GM12878 (cell line): ENCODE data around the gene OR10H1. TPM values are rescaled to one million over a fixed set of nuclear protein-coding genes. Genes with fewer than 3 reads are reported as not detected.
"Not testable (repeated sequence)": the region's sequence is repeated elsewhere in the genome, so short reads cannot be mapped to it uniquely, and the experiment has no call there.

Source experiments
- ATAC-seq: fragments of 200-7000 bp; cut with Tn5 transposase; 3 replicates; pipeline ENCODE4 v1.9.1; 2020; ENCODE audit warnings: mild to moderate bottlenecking, moderate library complexity
- BruUV-seq: library from RNA; stranded (reverse); fragments of 400-500 nt; replicated peaks from 2 replicates; lab custom pipeline; 2021; lab: Mats Ljungman, UMichigan
- CTCF ChIA-PET: fragments of 300-600 bp; sonication (Branson Sonifier 250); formaldehyde crosslinking; extraction: SDS; loops from one replicate; lab custom pipeline; 2021; ENCODE audit warnings: inconsistent platforms; lab: Yijun Ruan, JAX
- POLR2A ChIA-PET: fragments of 350-600 bp; formaldehyde crosslinking; extraction: SDS; loops from one replicate; lab custom pipeline; 2021; ENCODE audit warnings: inconsistent platforms; lab: Charles Lee
- RAD21 ChIA-PET: fragments of 300-600 bp; sonication (Branson Sonifier 250); formaldehyde crosslinking; loops from one replicate; lab custom pipeline; 2023; ENCODE audit warnings: antibody characterized with exemption; ENCODE audit not compliant: unreplicated experiment; lab: Charles Lee
- SMC1A ChIA-PET: fragments of 300-600 bp; sonication (Branson Sonifier 250); formaldehyde crosslinking; loops from one replicate; lab custom pipeline; 2023; ENCODE audit not compliant: unreplicated experiment, uncharacterized antibody; lab: Charles Lee
- DNase-seq: peaks from one replicate; pipeline ENCODE4 v3.0.0-alpha.2; 2011; ENCODE audit warnings: low read depth, low spot score
- FAIRE-seq: peaks from 3 replicates; lab custom pipeline; 2011; peaks lifted over from hg19 to GRCh38; lab: Jason Lieb, UNC
- H2AFZ ChIP-seq: 2 replicates; pipeline ENCODE4 v1.6.0; 2011; ENCODE audit warnings: low read depth, low read length, control low read depth; ENCODE audit not compliant: control insufficient read depth
- H3K27ac ChIP-seq: 2 replicates; pipeline ENCODE4 v1.5.1; 2011; ENCODE audit warnings: control low read depth; ENCODE audit not compliant: control insufficient read depth, insufficient read depth
- H3K27me3 ChIP-seq, 2 experiments: replicated peaks in 1 of 2; 2 replicates each; pipeline versions ENCODE4 v1.6.0 to v1.6.1; 2011; ENCODE audit warnings: low read length in 1 of 2; ENCODE audit not compliant: control insufficient read depth in 2 of 2, insufficient read depth in 2 of 2
- H3K36me3 ChIP-seq, 2 experiments: 2 replicates each; pipeline ENCODE4 v1.5.1; 2011; ENCODE audit warnings: low read length in 1 of 2; ENCODE audit not compliant: control insufficient read depth in 2 of 2, insufficient read depth in 2 of 2
- H3K4me1 ChIP-seq: 2 replicates; pipeline ENCODE4 v1.6.1; 2011; ENCODE audit warnings: mild to moderate bottlenecking, low read length, moderate library complexity, mixed read lengths; ENCODE audit not compliant: control insufficient read depth, insufficient read depth
- H3K4me2 ChIP-seq: 2 replicates; pipeline ENCODE4 v1.6.0; 2011; ENCODE audit warnings: control low read depth; ENCODE audit not compliant: control insufficient read depth, insufficient read depth
- H3K4me3 ChIP-seq: fragments of 200-600 bp; sonication (generic); 2 replicates; pipeline ENCODE4 v1.5.1; 2016
- H3K79me2 ChIP-seq: 2 replicates; pipeline ENCODE4 v1.6.0; 2011; ENCODE audit warnings: low read length; ENCODE audit not compliant: control insufficient read depth, insufficient read depth
- H3K9ac ChIP-seq: 2 replicates; pipeline ENCODE4 v1.8.0; 2011; ENCODE audit warnings: low read length, control low read depth, mixed read lengths; ENCODE audit not compliant: control insufficient read depth, insufficient read depth
- H3K9me3 ChIP-seq: replicated peaks from 3 replicates; pipeline ENCODE4 v1.5.1; 2011; ENCODE audit warnings: mild to moderate bottlenecking, low read length; ENCODE audit not compliant: control insufficient read depth, insufficient read depth
- H4K20me1 ChIP-seq: 2 replicates; pipeline ENCODE4 v1.6.0; 2011; ENCODE audit not compliant: control insufficient read depth, insufficient read depth
- BRCA1 ChIP-seq: IDR thresholded peaks from 2 replicates; pipeline ENCODE4 v1.6.1; 2011; ENCODE audit warnings: low read depth, low read length, improper control_type of control experiment
- CHD4 ChIP-seq: fragments of 200-600 bp; sonication (generic); IDR thresholded peaks from 2 replicates; pipeline ENCODE4 v1.6.1; 2016; ENCODE audit warnings: mild to moderate bottlenecking
- CREM ChIP-seq: IDR thresholded peaks from 2 replicates; pipeline ENCODE4 v1.6.1; 2014; ENCODE audit warnings: antibody characterized with exemption, low read depth
- HDGF ChIP-seq: fragments of 450-650 bp; IDR thresholded peaks from 2 replicates; pipeline ENCODE4 v1.6.1; 2016; ENCODE audit warnings: antibody characterized with exemption
- JUND ChIP-seq: IDR thresholded peaks from 2 replicates; pipeline ENCODE4 v1.6.1; 2012; ENCODE audit warnings: low read depth, mild to moderate bottlenecking, low read length, improper control_type of control experiment, moderate library complexity
- MEF2B ChIP-seq: fragments of 450-650 bp; IDR thresholded peaks from 2 replicates; pipeline ENCODE4 v1.6.1; 2018; ENCODE audit warnings: mild to moderate bottlenecking, moderate library complexity; ENCODE audit not compliant: partially characterized antibody, poor library complexity, severe bottlenecking
- SIN3A ChIP-seq: IDR thresholded peaks from 2 replicates; pipeline ENCODE4 v1.6.1; 2012; ENCODE audit warnings: low read depth, low read length, improper control_type of control experiment
- WGBS: methylation state at CpG from one replicate; pipeline ENCODE4 v1.1.6; 2016; ENCODE audit warnings: low lambda C conversion rate; ENCODE audit not compliant: insufficient replicate concordance, insufficient coverage; ENCODE audit errors: missing lambda C conversion rate; 5-methylcytosine and 5-hydroxymethylcytosine counted together
- in situ Hi-C: fragments of 300-500 bp; cut with MboI; formaldehyde crosslinking; loops from 9 replicates; pipeline ENCODE4 v1.14.3; 2018; ENCODE audit warnings: mixed read lengths
- intact Hi-C: fragments of 100-400 bp; cut with micrococcal nuclease; formaldehyde crosslinking; loops from one replicate; pipeline ENCODE4 v1.14.2; 2022; ENCODE audit not compliant: unreplicated experiment
- polyA plus RNA-seq, 11 experiments: library from polyadenylated mRNA; depleted of rRNA in 4 of 11; unstranded in 6 of 11; stranded (reverse) in 5 of 11; fragments of >200 nt; fragmentation: Nextera tagmentation in 4 of 11; fragmentation: Illumina TruSeq in 1 of 11; extraction: Ambion mirVana in 4 of 11; extraction: Trizol in 1 of 11; gene quantifications; 1 replicate in 1 of 11; 2 replicates in 10 of 11; pipeline versions ENCODE4 v1.2.1 to v1.2.3, GENCODE V29; 2011 to 2016; ENCODE audit warnings: inconsistent platforms in 2 of 11, missing spikeins in 2 of 11, low read depth in 1 of 11
- total RNA-seq, 4 experiments: library from RNA; depleted of rRNA in 3 of 4; stranded (reverse); fragments of >200 nt in 3 of 4; fragmentation: Illumina TruSeq in 1 of 4; extraction: Trizol in 1 of 4; gene quantifications; 2 replicates each; pipeline versions ENCODE4 v1.2.1 to v1.2.3, GENCODE V29; 2013 to 2021
- TF ChIP-seq, protein P1 (sequence below): fragments of 450-650 bp; IDR thresholded peaks from 2 replicates; pipeline ENCODE4 v1.6.1; 2017; ENCODE audit warnings: mild to moderate bottlenecking, moderate library complexity

OR10H1 gene
- total and polyA plus RNA-seq, 10 of the 15 experiments (the other 5 are each of a cell fraction or from before 2014, with no cell fraction given): not detected

DNA sequence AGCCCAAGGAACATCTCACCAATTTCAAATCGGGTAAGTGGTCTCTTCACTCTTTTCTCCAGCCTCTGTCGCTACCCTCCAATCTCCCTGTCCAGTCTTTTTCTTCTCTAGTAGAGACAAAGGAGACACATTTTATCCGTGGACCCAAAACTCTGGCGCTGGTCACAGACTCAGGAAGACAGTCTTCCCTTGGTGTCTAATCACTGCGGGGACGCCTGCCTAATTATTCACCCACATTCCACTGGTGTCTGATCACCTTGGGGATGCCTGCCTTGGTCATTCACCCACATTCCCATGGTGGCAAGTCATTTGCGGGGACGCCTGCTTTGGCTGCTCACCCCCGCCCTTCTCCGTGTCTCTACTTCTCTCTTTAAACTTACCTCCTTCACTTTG lies 13.8 kb upstream of the OR10H1 start (continued):
- TF ChIP-seq, protein P1, sequence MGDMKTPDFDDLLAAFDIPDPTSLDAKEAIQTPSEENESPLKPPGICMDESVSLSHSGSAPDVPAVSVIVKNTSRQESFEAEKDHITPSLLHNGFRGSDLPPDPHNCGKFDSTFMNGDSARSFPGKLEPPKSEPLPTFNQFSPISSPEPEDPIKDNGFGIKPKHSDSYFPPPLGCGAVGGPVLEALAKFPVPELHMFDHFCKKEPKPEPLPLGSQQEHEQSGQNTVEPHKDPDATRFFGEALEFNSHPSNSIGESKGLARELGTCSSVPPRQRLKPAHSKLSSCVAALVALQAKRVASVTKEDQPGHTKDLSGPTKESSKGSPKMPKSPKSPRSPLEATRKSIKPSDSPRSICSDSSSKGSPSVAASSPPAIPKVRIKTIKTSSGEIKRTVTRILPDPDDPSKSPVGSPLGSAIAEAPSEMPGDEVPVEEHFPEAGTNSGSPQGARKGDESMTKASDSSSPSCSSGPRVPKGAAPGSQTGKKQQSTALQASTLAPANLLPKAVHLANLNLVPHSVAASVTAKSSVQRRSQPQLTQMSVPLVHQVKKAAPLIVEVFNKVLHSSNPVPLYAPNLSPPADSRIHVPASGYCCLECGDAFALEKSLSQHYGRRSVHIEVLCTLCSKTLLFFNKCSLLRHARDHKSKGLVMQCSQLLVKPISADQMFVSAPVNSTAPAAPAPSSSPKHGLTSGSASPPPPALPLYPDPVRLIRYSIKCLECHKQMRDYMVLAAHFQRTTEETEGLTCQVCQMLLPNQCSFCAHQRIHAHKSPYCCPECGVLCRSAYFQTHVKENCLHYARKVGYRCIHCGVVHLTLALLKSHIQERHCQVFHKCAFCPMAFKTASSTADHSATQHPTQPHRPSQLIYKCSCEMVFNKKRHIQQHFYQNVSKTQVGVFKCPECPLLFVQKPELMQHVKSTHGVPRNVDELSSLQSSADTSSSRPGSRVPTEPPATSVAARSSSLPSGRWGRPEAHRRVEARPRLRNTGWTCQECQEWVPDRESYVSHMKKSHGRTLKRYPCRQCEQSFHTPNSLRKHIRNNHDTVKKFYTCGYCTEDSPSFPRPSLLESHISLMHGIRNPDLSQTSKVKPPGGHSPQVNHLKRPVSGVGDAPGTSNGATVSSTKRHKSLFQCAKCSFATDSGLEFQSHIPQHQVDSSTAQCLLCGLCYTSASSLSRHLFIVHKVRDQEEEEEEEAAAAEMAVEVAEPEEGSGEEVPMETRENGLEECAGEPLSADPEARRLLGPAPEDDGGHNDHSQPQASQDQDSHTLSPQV: no peak
- TF ChIP-seq SIN3A (no peak), CREM (no peak), JUND (no peak), BRCA1 (no peak), MEF2B (no peak), HDGF (no peak), CHD4 (no peak)

DNA sequence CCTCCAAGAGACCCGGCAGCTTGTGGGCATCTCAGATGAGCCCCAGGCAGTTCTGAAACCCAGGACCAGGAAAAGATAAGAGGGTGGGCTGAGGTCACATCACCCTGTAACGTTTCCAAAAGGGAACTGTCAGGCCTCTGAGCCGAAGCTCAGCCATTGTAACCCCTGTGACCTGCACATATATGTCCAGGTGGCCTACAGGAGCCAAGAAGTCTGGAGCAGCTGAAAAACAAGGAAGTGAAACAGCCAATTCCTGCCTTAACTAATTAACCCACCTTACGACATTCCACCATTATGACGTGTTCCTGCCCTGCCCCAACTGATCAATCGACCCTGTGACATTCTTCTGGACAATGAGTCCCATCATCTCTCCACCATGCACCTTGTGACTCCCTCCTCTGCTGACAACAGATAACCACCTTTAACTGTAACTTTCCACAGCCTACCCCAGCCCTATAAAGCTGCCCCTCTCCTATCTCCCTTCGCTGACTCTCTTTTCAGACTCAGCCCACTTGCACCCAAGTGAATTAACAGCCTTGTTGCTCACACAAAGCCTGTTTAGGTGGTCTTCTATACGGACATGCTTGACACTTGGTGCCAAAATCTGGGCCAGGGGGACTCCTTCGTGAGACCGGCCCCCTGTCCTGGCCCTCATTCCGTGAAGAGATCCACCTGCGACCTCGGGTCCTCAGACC lies 13.3 kb upstream of the OR10H1 start:
- H3K9ac ChIP-seq, in situ Hi-C loops: not testable (repeated sequence)
- CTCF ChIA-PET: interaction anchor here (0.6 kb wide), 1 partner anchor 19 kb away, joined by 3 read pairs; no protein-coding TSS in a partner anchor

More for the DNA sequence above, 13.3 kb upstream of the OR10H1 start:
- FAIRE-seq, BruUV-seq, ATAC-seq, SMC1A ChIA-PET, H2AFZ ChIP-seq, H3K36me3 ChIP-seq, intact Hi-C loops, H3K27ac ChIP-seq, H3K9me3 ChIP-seq, H3K27me3 ChIP-seq, H3K4me1 ChIP-seq, DNase-seq, H4K20me1 ChIP-seq, H3K79me2 ChIP-seq, RAD21 ChIA-PET, H3K4me3 ChIP-seq, H3K4me2 ChIP-seq: not testable (repeated sequence)
- 23% methylated on average over 13 of the region's 13 CpGs for WGBS
- POLR2A ChIA-PET: interaction anchor here (0.6 kb wide), 1 partner anchor 910 kb away, joined by 3 read pairs; no protein-coding TSS in a partner anchor
